ACHN (cell line): Measurements from ENCODE around the gene CTSL.

ENCODE experiments used
- DNase-seq: peaks from one replicate; pipeline ENCODE4 v3.0.0-alpha.2; 2015
- in situ Hi-C: cut with HindIII; loops from 2 replicates; pipeline ENCODE4 v1.10.0; 2017; ENCODE audit warnings: low sequenced_read_pairs, low pct_ligation_motif_present, low pct_unique_long_range_greater_than_20kb

Gene CTSL

GRCh38 chr9:87698069-87698809, 27.7 kb upstream of the CTSL start:
- no peak for DNase-seq
- in situ Hi-C loops, result no loop called here

DNA sequence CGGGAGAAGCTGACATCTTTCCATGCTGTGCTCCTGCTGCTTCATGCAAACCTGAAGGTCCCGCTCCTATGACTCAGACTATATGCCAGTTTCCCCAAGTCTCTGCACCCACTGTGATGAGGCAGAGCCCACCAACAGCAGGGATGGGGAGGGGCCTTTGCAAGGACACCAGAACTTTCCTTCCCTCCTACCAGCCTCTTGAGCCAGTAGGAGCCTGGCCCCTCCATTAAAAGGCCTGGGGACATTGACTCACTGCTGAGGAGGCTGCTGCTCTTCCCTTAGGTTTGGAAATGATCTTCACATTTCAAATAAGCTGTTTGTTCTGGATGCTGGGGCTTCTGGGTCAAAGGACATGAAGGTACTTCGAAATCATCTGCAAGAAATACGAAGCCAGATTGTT, 26.1 kb upstream of the CTSL start:
- in situ Hi-C loops, result no loop called here

GRCh38 chr9:87701491-87701890, 24.4 kb upstream of the CTSL start:
- no peak for DNase-seq
- in situ Hi-C loops, result no loop called here

More for the DNA sequence above, 26.1 kb upstream of the CTSL start:
- DNase-seq, result no peak

- no peak for DNase-seq
- in situ Hi-C loops, result no loop called here
Observed at GRCh38 chr9:87701931-87702421, 23.9 kb upstream of the CTSL start.

GRCh38 chr9:87702921-87703320, 23.0 kb upstream of the CTSL start:
- no peak for DNase-seq
- in situ Hi-C loops, result no loop called here

DNA sequence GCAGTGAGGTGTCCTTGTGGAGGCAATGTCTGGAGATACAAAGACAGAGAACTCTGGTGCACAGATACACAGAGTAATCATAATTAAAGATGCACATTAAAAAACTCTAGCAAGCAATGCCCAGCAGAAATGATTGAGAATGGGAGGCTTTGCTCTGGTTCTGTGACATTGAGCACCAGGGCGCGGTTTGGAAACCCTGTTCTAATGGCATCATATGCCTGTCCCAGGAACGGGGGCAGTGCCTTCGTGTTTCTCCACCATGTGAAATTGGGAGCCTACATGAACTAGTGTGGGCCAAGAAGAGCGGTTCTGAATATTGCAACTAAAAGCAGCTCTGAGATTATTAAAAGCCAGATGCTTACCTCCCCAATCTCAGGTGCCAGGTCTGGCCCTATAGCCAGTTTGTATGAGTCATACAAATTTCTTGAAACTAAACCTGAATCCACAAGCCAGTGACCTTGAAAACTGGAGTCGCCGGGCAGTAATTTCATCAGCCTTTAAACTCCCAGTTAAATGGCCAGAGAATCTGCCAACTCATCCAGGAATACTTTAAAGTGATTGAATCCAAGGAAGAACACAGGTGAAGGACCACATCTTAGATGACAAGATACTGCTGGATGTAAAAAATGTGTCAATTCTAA, 22.2 kb upstream of the CTSL start:
- in situ Hi-C loops, result no loop called here
- DNase-seq, result no peak

GRCh38 chr9:87704342-87704741, 21.6 kb upstream of the CTSL start:
- no peak for DNase-seq
- in situ Hi-C loops, result no loop called here

- in situ Hi-C loops, result no loop called here
- DNase-seq, result no peak
Observed at GRCh38 chr9:87706066-87706739, 19.7 kb upstream of the CTSL start.

- in situ Hi-C loops, result no loop called here
- no peak for DNase-seq
Observed at GRCh38 chr9:87707805-87708506, 18.0 kb upstream of the CTSL start.

DNA sequence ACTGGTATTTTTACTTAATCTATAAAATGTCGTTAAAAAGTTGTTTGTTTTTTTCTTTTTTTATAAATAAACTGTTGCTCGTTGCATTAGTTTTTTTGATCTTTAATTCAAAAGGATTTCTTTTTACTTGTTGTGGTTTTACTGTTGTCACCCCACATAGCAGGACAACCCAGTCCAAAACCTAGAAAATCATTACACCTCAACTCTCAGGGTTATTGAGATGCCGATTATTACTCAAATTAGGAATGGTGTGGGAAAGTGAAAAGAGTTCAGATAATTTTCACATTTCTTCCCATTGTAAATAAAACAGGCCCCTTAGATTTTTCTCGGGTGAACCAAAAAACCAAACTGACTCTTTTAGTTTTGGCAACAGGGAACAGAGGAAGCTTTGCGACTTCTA, 17.4 kb upstream of the CTSL start:
- in situ Hi-C loops, result no loop called here
- DNase-seq, result no peak

DNA sequence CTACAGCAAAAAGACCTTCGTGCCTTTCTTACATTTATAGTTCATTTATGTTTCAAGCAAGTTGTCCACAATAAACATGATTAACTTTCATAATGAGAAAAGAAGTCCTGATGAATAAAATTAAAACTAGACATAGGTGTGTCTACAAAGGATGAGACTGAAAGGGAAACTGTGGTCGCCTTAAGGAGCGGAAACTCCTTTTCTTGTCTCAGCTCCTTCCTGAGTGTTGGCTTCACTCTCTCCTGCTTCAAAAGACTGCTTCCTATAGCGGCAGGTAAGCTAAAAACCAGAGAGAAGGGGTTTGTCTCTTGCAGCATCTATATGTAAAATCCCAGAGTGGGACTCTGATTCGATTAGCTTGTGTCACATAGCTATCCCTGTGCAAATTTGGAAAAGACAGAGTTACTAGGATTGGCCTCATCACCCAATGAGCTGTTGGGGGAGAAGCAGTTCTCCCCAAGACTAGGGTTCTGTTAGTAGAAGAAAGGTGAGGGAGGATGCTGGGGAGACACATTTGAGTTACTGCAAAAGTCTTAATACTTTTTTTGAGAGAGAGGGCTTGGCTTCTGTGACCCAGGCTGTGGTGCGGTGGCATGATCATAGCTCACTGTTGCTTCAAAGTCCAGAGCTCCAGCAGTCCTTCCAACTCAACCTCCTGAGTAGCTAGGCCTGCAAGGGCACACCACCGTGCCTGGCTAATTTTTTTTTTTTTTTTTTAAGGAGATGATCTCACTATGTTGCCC, 16.8 kb upstream of the CTSL start:
- in situ Hi-C loops, result no loop called here
- no peak for DNase-seq

DNA sequence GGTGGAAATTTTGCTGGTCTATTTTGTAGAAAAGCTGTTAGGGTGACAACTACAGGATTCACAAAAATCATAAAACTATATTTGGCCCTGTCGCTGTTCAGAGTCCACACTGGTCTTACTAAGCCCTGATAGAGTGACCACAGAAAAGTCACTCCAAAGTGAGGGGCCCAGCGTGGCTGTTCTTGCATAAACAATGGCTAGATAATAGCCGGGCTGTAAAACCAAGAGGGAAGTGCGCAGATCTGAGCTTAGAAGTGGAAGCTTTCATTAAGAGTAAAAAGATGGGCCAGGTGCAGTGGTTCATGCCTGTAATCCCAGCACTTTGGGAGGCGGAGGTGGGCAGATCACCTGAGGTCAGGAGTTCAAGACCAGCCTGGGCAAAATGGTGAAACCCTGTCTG, 15.5 kb upstream of the CTSL start:
- in situ Hi-C loops, result no loop called here
- DNase-seq, result no peak

- in situ Hi-C loops, result no loop called here
- peak; percentile 5 for DNase-seq
Observed at GRCh38 chr9:87711857-87712800, 13.8 kb upstream of the CTSL start.

DNA sequence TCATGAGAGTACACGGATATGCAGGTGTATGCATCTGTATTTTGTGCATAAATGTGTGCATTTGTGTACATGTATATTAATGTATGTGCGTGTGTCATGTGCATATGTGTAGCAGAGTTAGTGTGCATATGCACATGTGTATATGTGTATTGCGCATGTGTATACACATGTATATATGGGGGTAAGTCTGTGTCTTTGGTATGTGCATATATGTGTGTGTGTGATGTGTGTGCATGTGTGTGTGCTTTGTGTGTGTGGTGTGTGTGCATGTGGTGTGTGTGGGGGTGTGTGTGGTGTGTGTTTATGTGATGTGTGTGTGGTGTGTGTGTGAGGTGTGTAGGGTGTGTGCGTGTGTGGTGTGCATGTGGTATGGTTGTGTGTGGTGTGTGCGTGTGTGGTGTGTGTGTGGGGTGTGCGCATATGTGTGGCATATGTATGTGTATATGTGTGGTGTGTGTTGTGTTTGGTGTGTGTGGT, 13.1 kb upstream of the CTSL start:
- no peak for DNase-seq
- in situ Hi-C loops, result no loop called here

- DNase-seq, result peak; percentile 89
- in situ Hi-C loops, result no loop called here
Observed at GRCh38 chr9:87713278-87713987, 12.5 kb upstream of the CTSL start.

- DNase-seq, result no peak
- in situ Hi-C loops, result no loop called here
Observed at GRCh38 chr9:87713988-87714330, 12.0 kb upstream of the CTSL start.

- in situ Hi-C loops, result no loop called here
- peak; percentile 8 for DNase-seq
Observed at GRCh38 chr9:87714819-87715218, 11.1 kb upstream of the CTSL start.
